DOHH2 (cell line): ENCODE measurements around the gene ZNF366.

Experiments
- H3F3A ChIP-seq: fragments of 200-600 bp; sonication (generic), shearing (Covaris generic); 2 replicates; pipeline ENCODE4 v1.6.0; 2016; ENCODE audit warnings: antibody characterized with exemption, mild to moderate bottlenecking; ENCODE audit not compliant: control insufficient read depth, insufficient read depth
- H3K27ac ChIP-seq: fragments of 200-600 bp; sonication (generic); 2 replicates; pipeline ENCODE4 v1.5.1; 2014; ENCODE audit warnings: low read depth, mild to moderate bottlenecking, low read length, moderate library complexity
- H3K27me3 ChIP-seq: fragments of 200-600 bp; sonication (generic); 2 replicates; pipeline ENCODE4 v1.6.1; 2014; ENCODE audit warnings: mild to moderate bottlenecking, low read length, mixed read lengths; ENCODE audit not compliant: control insufficient read depth
- H3K36me3 ChIP-seq: fragments of 200-600 bp; sonication (generic); 2 replicates; pipeline ENCODE4 v1.6.1; 2014; ENCODE audit warnings: mild to moderate bottlenecking, low read length, moderate library complexity, mixed read lengths; ENCODE audit not compliant: control insufficient read depth
- H3K4me1 ChIP-seq: fragments of 200-600 bp; sonication (generic); 2 replicates; pipeline ENCODE4 v1.6.1; 2014; ENCODE audit warnings: mild to moderate bottlenecking, low read length, mixed read lengths; ENCODE audit not compliant: control insufficient read depth
- H3K4me2 ChIP-seq: fragments of 200-600 bp; sonication (generic); 2 replicates; pipeline ENCODE4 v1.6.0; 2014; ENCODE audit warnings: mild to moderate bottlenecking, low read length, moderate library complexity
- H3K4me3 ChIP-seq: fragments of 200-600 bp; sonication (generic); 2 replicates; pipeline ENCODE4 v1.5.1; 2014; ENCODE audit warnings: mild to moderate bottlenecking, low read length, mixed read lengths
- H3K79me2 ChIP-seq: fragments of 200-600 bp; sonication (generic); 2 replicates; pipeline ENCODE4 v1.6.1; 2014; ENCODE audit warnings: mild to moderate bottlenecking, low read length, mixed read lengths; ENCODE audit not compliant: control insufficient read depth
- H3K9me2 ChIP-seq: fragments of 200-600 bp; sonication (generic); replicated peaks from 2 replicates; pipeline ENCODE4 v1.6.1; 2014; ENCODE audit warnings: mild to moderate bottlenecking, low read length, mixed read lengths; ENCODE audit not compliant: control insufficient read depth
- H3K9me3 ChIP-seq: fragments of 200-600 bp; sonication (generic); 2 replicates; pipeline ENCODE4 v1.6.1; 2014; ENCODE audit warnings: antibody characterized with exemption, low read length, mixed read lengths; ENCODE audit not compliant: control insufficient read depth, insufficient read depth
- H4K20me1 ChIP-seq: fragments of 200-600 bp; sonication (generic); 2 replicates; pipeline ENCODE4 v1.6.0; 2014; ENCODE audit warnings: low read depth, mild to moderate bottlenecking, antibody characterized with exemption, low read length, moderate library complexity; ENCODE audit not compliant: control insufficient read depth, insufficient read depth
- EZH2phosphoT487 ChIP-seq: fragments of 200-600 bp; sonication (generic); IDR thresholded peaks from 2 replicates; pipeline ENCODE4 v1.6.1; 2017; ENCODE audit warnings: borderline replicate concordance, mild to moderate bottlenecking, antibody characterized with exemption, low read length, moderate library complexity, mixed read lengths
- TF ChIP-seq, protein P1 (sequence below): fragments of 200-600 bp; sonication (generic); IDR thresholded peaks from one replicate; pipeline ENCODE4 v1.5.1; 2014; ENCODE audit warnings: antibody characterized with exemption, mild to moderate bottlenecking, low read depth, low read length; ENCODE audit not compliant: poor library complexity, severe bottlenecking

Gene ZNF366

DNA sequence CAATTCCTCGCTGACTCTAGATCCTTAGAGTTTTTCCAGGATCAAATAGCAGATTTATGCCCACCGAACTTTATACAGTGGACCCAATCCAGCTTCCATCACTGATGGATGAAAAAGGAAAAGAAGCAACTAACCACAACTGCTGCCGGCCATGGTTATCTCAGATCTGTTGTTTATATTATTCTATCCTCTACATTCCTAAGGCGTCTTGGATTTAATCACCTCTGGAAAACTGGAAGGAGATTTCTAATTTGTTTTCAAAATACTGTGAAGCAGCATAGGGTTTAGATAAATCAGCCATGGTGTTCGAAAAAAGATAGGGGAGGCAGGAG lies 663 bp upstream of the ZNF366 start:
- H3K9me3 ChIP-seq: no peaks in the 10 kb centered on the region
- H3K4me2 ChIP-seq: no peak overlapping the region
- no peak overlapping the region for H3K27ac ChIP-seq
- H3K79me2 ChIP-seq: no peaks in the 10 kb centered on the region
- H3K36me3 ChIP-seq: no peaks in the 10 kb centered on the region
- no peaks in the 10 kb centered on the region for H3K9me2 ChIP-seq
- TF ChIP-seq, protein P1, sequence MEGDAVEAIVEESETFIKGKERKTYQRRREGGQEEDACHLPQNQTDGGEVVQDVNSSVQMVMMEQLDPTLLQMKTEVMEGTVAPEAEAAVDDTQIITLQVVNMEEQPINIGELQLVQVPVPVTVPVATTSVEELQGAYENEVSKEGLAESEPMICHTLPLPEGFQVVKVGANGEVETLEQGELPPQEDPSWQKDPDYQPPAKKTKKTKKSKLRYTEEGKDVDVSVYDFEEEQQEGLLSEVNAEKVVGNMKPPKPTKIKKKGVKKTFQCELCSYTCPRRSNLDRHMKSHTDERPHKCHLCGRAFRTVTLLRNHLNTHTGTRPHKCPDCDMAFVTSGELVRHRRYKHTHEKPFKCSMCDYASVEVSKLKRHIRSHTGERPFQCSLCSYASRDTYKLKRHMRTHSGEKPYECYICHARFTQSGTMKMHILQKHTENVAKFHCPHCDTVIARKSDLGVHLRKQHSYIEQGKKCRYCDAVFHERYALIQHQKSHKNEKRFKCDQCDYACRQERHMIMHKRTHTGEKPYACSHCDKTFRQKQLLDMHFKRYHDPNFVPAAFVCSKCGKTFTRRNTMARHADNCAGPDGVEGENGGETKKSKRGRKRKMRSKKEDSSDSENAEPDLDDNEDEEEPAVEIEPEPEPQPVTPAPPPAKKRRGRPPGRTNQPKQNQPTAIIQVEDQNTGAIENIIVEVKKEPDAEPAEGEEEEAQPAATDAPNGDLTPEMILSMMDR: no peak
- no peak for TF ChIP-seq EZH2phosphoT487
- H3K27me3 ChIP-seq: peaks cover 10% of the 10 kb centered on the region
- no peak overlapping the region for H3K4me3 ChIP-seq
- H3K4me1 ChIP-seq: peaks cover 10% of the 10 kb centered on the region
- H3F3A ChIP-seq: no peaks in the 10 kb centered on the region
- H4K20me1 ChIP-seq: no peaks in the 10 kb centered on the region

DNA sequence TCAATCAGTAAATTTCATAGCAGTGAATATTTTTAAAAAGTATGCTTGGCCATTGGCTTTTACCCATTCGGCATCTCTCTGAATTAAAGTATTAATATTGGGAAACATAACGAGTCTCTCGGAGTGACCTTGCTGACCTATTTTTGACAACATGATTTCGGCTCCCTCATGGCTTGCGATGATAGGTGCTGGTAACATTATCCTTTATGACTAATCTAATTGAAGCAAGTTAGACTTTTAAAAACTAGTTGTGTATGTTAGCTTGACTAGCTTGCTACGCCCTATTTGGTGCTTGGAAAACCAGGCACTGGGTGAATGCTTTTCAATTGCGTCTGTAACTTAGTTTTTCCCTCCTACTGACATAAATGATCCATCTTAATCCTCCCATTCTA lies 1.1 kb downstream of the ZNF366 start:
- H3K4me1 ChIP-seq: peaks cover 10% of the 10 kb centered on the region
- no peak overlapping the region for H3K4me3 ChIP-seq
- TF ChIP-seq, protein P1: no peak
- TF ChIP-seq EZH2phosphoT487: no peak
- no peak overlapping the region for H3K4me2 ChIP-seq
- no peaks in the 10 kb centered on the region for H3K9me3 ChIP-seq
- no peaks in the 10 kb centered on the region for H3K9me2 ChIP-seq
- no peaks in the 10 kb centered on the region for H3K79me2 ChIP-seq
- H3K27me3 ChIP-seq: peaks cover 4% of the 10 kb centered on the region
- no peaks in the 10 kb centered on the region for H3F3A ChIP-seq
- no peaks in the 10 kb centered on the region for H4K20me1 ChIP-seq
- no peak overlapping the region for H3K27ac ChIP-seq
- no peaks in the 10 kb centered on the region for H3K36me3 ChIP-seq

DNA sequence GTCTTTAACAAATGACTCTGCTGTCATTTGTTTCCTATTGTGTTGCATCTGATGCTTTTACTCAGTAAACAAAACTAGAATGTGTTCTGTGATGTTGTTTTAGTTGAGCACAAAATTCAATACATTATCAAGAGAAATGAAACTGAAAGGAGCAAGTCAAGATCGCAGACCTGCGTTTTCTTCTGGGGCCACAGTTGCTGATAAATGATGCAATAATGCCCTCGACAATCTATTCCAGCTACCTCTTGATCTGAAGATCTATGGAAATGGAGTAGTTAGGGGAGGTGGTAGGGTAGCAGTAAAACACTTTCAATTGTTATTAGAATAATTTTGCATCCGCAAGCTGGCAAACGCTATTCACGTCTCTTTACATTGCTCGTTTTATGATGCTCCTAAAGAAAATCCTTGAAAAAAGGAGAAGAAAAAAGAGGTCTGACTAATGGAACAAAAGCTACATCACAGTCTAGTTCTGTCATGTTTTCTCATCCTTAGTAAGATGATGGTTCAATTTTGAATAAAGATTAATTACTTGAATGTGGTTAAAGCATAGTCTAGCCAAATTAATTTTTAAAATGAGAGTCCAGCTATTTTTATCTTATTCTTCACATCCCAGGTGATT lies 1.6 kb downstream of the ZNF366 start:
- no peak for TF ChIP-seq EZH2phosphoT487
- TF ChIP-seq, protein P1: no peak
- H3F3A ChIP-seq: no peaks in the 10 kb centered on the region
- H3K4me2 ChIP-seq: no peak overlapping the region
- H3K27me3 ChIP-seq: peaks cover 3% of the 10 kb centered on the region
- no peak overlapping the region for H3K4me3 ChIP-seq
- H3K27ac ChIP-seq: no peak overlapping the region
- no peaks in the 10 kb centered on the region for H3K79me2 ChIP-seq
- no peaks in the 10 kb centered on the region for H3K36me3 ChIP-seq
- H3K9me3 ChIP-seq: no peaks in the 10 kb centered on the region
- peaks cover 10% of the 10 kb centered on the region for H3K4me1 ChIP-seq
- no peaks in the 10 kb centered on the region for H4K20me1 ChIP-seq
- H3K9me2 ChIP-seq: no peaks in the 10 kb centered on the region
